Upper lobe of left lung (tissue), 6 donors: Measurements from ENCODE around the gene ZNF503. TPM values are rescaled to one million over a fixed set of nuclear protein-coding genes. Genes with fewer than 3 reads are reported as not detected.

ENCODE experiments used
- ATAC-seq, 2 donors: fragments of 200-7000 bp; cut with Tn5 transposase; one replicate each; pipeline ENCODE4 v1.9.1; 2022; ENCODE audit warnings: mild to moderate bottlenecking in 2 of 2, moderate library complexity in 2 of 2; ENCODE audit not compliant: low FRiP score in 2 of 2
- DNase-seq, 2 donors: peaks; one replicate each; pipeline ENCODE4 v3.0.0-alpha.2; 2019 to 2020
- H3K27ac ChIP-seq, 4 donors: fragments of 200-600 bp; sonication (generic); one replicate each; pipeline ENCODE4 v1.5.1; 2016 to 2019
- H3K27me3 ChIP-seq, 4 donors: fragments of 200-600 bp; sonication (generic); one replicate each; pipeline ENCODE4 v1.5.1; 2017 to 2019
- H3K36me3 ChIP-seq, 4 donors: fragments of 200-600 bp; sonication (generic); one replicate each; pipeline ENCODE4 v1.5.1; 2016 to 2019
- H3K4me1 ChIP-seq, 4 donors: fragments of 200-600 bp; sonication (generic); one replicate each; pipeline ENCODE4 v1.5.1; 2018 to 2019
- H3K4me3 ChIP-seq, 4 donors: fragments of 200-600 bp; sonication (generic); one replicate each; pipeline ENCODE4 v1.5.1; 2017 to 2019; ENCODE audit warnings: mild to moderate bottlenecking in 2 of 4, moderate library complexity in 1 of 4
- H3K9me3 ChIP-seq, 4 donors: fragments of 200-600 bp; sonication (generic); one replicate each; pipeline ENCODE4 v1.5.1; 2018 to 2019
- EP300 ChIP-seq, 4 donors: sonication (generic); formaldehyde crosslinking; IDR thresholded peaks; one replicate each; pipeline ENCODE4 v1.5.1; 2017; ENCODE audit warnings: antibody characterized with exemption in 4 of 4, control low read depth in 2 of 4
- POLR2A ChIP-seq, 4 donors: fragments of 450-650 bp; IDR thresholded peaks; one replicate each; pipeline ENCODE4 v1.5.1; 2016 to 2017; ENCODE audit warnings: antibody characterized with exemption in 4 of 4, mild to moderate bottlenecking in 2 of 4
- POLR2AphosphoS5 ChIP-seq, 2 donors: sonication (generic); formaldehyde crosslinking; IDR thresholded peaks; one replicate each; pipeline ENCODE4 v1.5.1; 2017; ENCODE audit warnings: antibody characterized with exemption in 2 of 2
- WGBS, 2 donors: methylation state at CpG; one replicate each; pipeline ENCODE4 v1.1.5; 2017 to 2018; 5-methylcytosine and 5-hydroxymethylcytosine counted together
- total RNA-seq, 6 donors: library from RNA; depleted of rRNA in 4 of 6; stranded (reverse); fragments of >200 nt in 4 of 6; gene quantifications; one replicate each; pipeline versions ENCODE4 v1.1.0 to v1.2.1, GENCODE V29; 2016 to 2021
- TF ChIP-seq, protein P1 (sequence below), 6 experiments: fragments of 450-650 bp in 4 of 6; fragments of 200-600 bp in 2 of 6; sonication (generic) in 2 of 6; IDR thresholded peaks; one replicate each; pipeline ENCODE4 v1.5.1; 2016 to 2019; ENCODE audit warnings: antibody characterized with exemption in 6 of 6
- donor health status: DM: no; HTN: no; CAD: no; lungs with moderate emphysema.
- donor health status: DM: no; HTN: yes; CAD: no; lungs with severe emphysema.

ZNF503 gene
- total RNA-seq, 6 donors from 2014 or later, result 15.0 to 44.6 (median 23.5) TPM

DNA sequence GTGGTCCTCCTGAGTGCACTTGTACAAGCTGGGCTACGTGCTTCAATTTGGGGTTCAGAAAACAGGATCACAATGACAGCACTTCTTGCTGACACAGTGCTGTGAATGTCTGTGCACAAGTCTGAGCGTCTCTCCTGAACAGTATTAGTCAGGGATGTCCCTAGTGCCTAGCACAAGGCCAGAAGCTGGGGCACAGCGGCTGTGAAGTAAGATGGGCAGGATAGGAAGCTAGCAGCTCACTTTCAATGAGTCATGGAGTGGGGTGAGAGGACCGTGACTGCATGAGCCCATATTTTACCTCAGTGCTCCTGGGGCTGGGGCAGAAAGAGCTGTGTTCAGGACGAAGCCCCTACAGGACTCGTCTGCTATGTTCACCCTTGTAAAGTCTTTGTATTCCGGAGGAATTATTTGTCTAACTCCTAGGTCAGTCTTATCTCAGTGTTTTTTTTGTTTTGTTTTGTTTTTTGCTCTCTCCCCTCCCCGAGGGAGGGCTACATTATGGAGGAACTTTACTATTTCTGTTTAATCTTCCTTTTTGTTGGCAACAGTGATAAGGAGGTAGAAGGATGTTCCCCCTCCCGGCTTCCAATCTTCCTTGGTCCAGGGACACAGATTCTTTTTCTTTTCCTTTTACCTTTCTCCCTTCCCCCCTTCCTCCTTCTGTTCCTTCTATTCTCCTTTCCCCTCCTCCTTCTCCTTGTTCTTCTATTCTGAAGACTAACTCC, 27.0 kb upstream of the ZNF503 start:
- ATAC-seq, result peak in 1 of 2 donors; percentile 19
- peaks cover 36 to 59% (median 54%) of the 10 kb centered on the region in 4 donors for H3K4me1 ChIP-seq

DNA sequence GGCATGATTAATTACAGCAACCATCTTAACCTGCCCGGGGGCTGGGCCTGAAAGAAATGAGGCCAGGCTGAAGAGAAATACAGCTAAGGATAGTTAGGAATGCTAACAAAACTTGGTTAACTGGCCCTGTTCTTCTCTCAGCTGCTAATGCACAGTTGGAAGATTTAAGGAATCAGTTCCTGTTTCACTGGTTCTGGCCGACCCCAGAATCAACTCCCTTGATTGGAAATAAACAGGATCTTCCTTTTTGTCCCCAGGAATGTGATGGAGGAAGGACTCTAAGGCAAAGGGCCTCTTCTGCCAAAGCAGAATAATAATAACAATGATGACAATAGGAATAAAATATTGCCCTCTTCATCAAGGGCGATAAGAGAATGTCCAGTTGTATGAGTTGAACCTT, 26.4 kb upstream of the ZNF503 start:
- Histone ChIP-seq H3K9me3 (no peaks in the 10 kb centered on the region), H3K4me3 (no peak overlapping the region), H3K27me3 (no peaks in the 10 kb centered on the region), H3K27ac (peak overlapping the region; percentile 23 to 89 (median 59)), H3K36me3 (no peaks in the 10 kb centered on the region), H3K4me1 (peaks cover 36 to 58% (median 52%) of the 10 kb centered on the region in 4 donors)
- no peak for ATAC-seq
- 46 to 49% methylated on average over 3 of the region's 3 CpGs for WGBS, 2 donors
- DNase-seq, result no peak
- TF ChIP-seq POLR2AphosphoS5 (IDR thresholded peaks at IDR 0.05) (peak in 1 of 2 donors; percentile 6), EP300 (IDR thresholded peaks at IDR 0.05) (no peak)

More for the DNA sequence above, 27.0 kb upstream of the ZNF503 start:
- Histone ChIP-seq H3K4me3 (no peak overlapping the region), H3K9me3 (no peaks in the 10 kb centered on the region), H3K36me3 (no peaks in the 10 kb centered on the region), H3K27me3 (no peaks in the 10 kb centered on the region), H3K27ac (peak overlapping the region; percentile 23 to 89 (median 59))
- TF ChIP-seq POLR2AphosphoS5 (IDR thresholded peaks at IDR 0.05), result peak in 1 of 2 donors; percentile 5
- TF ChIP-seq EP300 (IDR thresholded peaks at IDR 0.05), result no peak
- 55 to 60% methylated on average over 9 of the region's 9 CpGs for WGBS, 2 donors
- DNase-seq, result peak in 1 of 2 donors; percentile 43

DNA sequence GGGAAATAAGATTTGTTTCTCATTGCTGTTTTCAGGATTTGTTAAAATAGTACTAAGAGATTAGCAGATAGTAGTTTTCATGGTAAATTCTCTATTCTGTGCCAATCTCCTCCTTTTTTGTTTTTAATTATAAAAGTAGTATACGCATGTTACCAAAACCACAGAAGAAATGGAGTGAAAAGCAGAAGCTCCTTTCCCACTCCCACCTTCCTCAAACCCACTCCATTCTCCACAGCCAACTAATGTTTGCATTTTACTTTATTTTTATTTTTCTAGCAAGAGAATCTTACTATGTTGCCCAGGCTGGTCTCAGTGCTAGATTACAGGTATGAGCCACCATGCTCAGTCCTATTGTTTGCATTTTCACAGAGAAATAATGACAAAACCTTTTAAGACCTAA, 25.3 kb upstream of the ZNF503 start:
- ATAC-seq, result no peak
- H3K36me3 ChIP-seq, result no peaks in the 10 kb centered on the region
- no peaks in the 10 kb centered on the region for H3K9me3 ChIP-seq
- no peak for TF ChIP-seq POLR2A (IDR thresholded peaks at IDR 0.05)
- TF ChIP-seq, protein P1, sequence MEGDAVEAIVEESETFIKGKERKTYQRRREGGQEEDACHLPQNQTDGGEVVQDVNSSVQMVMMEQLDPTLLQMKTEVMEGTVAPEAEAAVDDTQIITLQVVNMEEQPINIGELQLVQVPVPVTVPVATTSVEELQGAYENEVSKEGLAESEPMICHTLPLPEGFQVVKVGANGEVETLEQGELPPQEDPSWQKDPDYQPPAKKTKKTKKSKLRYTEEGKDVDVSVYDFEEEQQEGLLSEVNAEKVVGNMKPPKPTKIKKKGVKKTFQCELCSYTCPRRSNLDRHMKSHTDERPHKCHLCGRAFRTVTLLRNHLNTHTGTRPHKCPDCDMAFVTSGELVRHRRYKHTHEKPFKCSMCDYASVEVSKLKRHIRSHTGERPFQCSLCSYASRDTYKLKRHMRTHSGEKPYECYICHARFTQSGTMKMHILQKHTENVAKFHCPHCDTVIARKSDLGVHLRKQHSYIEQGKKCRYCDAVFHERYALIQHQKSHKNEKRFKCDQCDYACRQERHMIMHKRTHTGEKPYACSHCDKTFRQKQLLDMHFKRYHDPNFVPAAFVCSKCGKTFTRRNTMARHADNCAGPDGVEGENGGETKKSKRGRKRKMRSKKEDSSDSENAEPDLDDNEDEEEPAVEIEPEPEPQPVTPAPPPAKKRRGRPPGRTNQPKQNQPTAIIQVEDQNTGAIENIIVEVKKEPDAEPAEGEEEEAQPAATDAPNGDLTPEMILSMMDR (IDR thresholded peaks at IDR 0.05), result no peak
- TF ChIP-seq EP300 (IDR thresholded peaks at IDR 0.05), result no peak
- TF ChIP-seq POLR2AphosphoS5 (IDR thresholded peaks at IDR 0.05), result no peak
- H3K27me3 ChIP-seq, result no peaks in the 10 kb centered on the region
- no peak for DNase-seq
- H3K4me1 ChIP-seq, result peaks cover 28 to 47% (median 43%) of the 10 kb centered on the region in 4 donors
- H3K4me3 ChIP-seq, result no peak overlapping the region
- peak overlapping the region in 1 of 4 donors; percentile 26 for H3K27ac ChIP-seq
- WGBS, 2 donors, result 75 to 83% methylated on average over 1 of the region's 1 CpG

DNA sequence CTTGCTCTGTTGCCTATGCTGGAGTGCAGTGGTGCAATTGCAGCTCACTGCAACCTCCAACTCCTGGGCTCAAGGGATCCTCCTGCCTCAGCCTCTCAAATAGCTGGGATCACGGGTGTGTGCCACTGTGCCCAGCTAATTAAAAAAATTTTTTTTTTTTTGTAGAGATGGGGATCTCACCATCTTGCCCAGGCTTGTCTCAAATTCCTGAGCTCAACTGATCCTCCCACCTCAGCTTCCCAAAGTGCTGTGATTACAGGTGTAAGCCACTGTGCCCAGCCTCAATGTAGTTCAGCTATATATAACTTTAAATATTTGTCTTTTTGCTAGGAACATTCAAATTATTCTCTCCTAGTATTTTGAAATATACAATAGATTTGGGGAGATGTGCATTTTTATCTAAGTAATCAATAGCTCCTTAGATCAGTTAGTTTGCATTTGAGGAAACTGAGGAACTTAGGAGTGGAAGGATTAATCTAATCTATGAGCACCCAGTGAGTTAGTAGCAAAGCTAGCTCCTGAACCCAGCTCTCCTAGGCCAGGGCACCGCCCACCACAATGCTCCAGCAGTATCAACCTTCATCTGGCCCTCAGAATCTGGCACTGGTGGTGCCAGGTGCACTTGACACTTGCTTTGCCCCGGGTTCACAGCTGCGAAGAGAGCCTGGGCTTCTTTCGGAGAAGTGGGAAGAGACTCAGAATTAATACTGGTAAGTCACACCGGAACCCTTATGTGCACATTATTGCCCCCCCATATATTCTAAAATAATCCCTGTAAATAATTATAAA, 23.9 kb upstream of the ZNF503 start:
- Histone ChIP-seq H3K27me3 (no peaks in the 10 kb centered on the region), H3K36me3 (no peaks in the 10 kb centered on the region), H3K9me3 (no peaks in the 10 kb centered on the region), H3K4me1 (peaks cover 22 to 36% (median 34%) of the 10 kb centered on the region in 4 donors), H3K4me3 (no peak overlapping the region), H3K27ac (no peak overlapping the region)
- DNase-seq (no peak), ATAC-seq (no peak)
- 86 to 92% methylated on average over 5 to 6 of the region's 6 CpGs for WGBS, 2 donors
- TF ChIP-seq EP300 (IDR thresholded peaks at IDR 0.05), result no peak
- TF ChIP-seq POLR2AphosphoS5 (IDR thresholded peaks at IDR 0.05), result no peak
- TF ChIP-seq POLR2A (IDR thresholded peaks at IDR 0.05), result no peak
- TF ChIP-seq, protein P1 (IDR thresholded peaks at IDR 0.05), result no peak

DNA sequence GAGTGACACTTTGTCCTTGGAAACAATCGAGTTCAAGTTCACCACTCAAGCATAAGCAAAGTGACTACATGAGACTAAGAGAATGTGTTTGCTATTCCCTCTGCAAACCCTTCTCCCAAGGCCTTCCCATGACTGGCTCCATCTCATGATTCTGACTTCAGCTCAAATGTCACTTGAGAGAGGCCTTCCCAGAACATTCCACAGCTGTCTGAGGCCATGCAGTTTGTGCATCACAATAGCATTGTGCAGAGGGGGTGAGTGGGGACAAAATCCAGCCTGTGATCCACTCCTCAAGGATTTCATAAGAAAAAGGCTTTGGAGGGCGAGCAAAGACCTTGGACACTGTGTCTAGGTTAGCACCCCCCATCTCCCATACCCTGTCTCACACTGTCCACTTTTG, 23.0 kb upstream of the ZNF503 start:
- WGBS, 2 donors, result 70 to 83% methylated on average over 2 of the region's 2 CpGs
- peaks cover 13 to 27% (median 25%) of the 10 kb centered on the region in 4 donors for H3K4me1 ChIP-seq
- no peaks in the 10 kb centered on the region for H3K27me3 ChIP-seq
- ATAC-seq (no peak), DNase-seq (no peak)
- H3K9me3 ChIP-seq, result no peaks in the 10 kb centered on the region
- no peak overlapping the region for H3K4me3 ChIP-seq
- no peak overlapping the region for H3K27ac ChIP-seq
- no peak for TF ChIP-seq POLR2AphosphoS5 (IDR thresholded peaks at IDR 0.05)
- TF ChIP-seq EP300 (IDR thresholded peaks at IDR 0.05), result no peak
- TF ChIP-seq POLR2A (IDR thresholded peaks at IDR 0.05), result no peak
- TF ChIP-seq, protein P1 (IDR thresholded peaks at IDR 0.05), result no peak
- H3K36me3 ChIP-seq, result no peaks in the 10 kb centered on the region
